Measurements from ENCODE around the gene NFATC4.

NFATC4 gene

DNA sequence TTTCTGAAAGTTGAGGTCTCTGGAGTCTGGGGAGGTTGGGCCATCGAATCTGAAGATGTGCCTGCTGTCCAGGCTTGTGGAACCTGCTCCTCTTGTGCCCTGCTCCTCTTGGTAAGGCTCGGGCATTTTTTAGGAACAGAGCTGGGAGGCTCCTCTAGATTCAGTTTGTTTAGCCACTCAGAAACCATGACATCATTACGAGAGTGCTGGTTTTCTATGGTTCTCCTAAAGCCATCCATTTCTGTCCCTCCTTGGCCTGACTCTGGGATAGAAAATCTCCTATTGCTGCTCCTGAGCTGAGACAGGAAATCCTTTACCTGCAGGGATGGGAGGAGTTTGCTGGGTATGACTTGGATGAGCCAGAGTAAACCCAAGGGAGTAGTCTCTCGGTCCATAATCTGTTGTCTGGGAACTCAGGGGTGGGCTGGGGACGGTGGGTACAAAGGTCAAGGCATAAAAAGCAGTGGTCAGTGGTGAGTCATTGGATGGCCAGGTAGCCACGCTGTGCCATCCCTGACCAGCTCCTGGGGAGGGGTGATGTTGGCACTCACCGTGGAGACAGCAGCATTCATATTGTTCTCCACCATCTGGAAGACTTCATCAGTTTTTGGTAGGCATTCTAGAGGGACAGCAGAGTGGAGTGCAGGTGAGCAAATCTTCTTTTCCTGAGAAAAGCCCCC is 30.7 kb upstream of the NFATC4 start:
- no peak for DNase-seq (ENCODE audit: low read depth, low spot score)
- TF ChIP-seq, protein P1, sequence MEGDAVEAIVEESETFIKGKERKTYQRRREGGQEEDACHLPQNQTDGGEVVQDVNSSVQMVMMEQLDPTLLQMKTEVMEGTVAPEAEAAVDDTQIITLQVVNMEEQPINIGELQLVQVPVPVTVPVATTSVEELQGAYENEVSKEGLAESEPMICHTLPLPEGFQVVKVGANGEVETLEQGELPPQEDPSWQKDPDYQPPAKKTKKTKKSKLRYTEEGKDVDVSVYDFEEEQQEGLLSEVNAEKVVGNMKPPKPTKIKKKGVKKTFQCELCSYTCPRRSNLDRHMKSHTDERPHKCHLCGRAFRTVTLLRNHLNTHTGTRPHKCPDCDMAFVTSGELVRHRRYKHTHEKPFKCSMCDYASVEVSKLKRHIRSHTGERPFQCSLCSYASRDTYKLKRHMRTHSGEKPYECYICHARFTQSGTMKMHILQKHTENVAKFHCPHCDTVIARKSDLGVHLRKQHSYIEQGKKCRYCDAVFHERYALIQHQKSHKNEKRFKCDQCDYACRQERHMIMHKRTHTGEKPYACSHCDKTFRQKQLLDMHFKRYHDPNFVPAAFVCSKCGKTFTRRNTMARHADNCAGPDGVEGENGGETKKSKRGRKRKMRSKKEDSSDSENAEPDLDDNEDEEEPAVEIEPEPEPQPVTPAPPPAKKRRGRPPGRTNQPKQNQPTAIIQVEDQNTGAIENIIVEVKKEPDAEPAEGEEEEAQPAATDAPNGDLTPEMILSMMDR (IDR thresholded peaks at IDR 0.05; ENCODE audit: insufficient read depth, low read length, missing control alignments): no peak
- ChIA-PET CTCF (interaction anchor here (1.0 to 37.5 kb wide), 9 partner anchors 8 to 90 kb away, joined by 3 to 1633 read pairs (median 17); partner anchors contain the start of genes CBLN3, CIDEB, DHRS1 and KHNYN), POLR2A (no interaction called here)
- no peak overlapping the region for H3K4me3 ChIP-seq (ENCODE audit: low read depth, low read length)

DNA sequence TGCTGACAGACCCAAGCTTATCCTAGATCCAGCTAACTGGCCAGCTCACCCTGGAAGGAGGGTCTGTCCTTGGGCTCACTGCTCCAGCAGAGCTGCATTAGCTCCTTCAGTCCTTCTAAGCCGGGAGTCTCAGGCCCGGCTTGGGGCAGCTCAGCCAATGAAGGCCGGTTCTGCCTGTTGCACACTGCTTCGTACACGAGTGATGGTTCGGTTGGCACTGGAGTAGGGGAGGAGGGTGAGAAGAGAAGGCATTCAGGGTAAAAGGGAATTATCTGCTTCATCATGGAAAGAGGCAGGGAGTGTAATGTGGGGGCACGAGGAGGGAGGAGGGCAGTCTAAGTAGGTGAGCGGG is 30.2 kb upstream of the NFATC4 start:
- ChIA-PET CTCF (interaction anchor here (1.0 to 37.5 kb wide), 9 partner anchors 8 to 89 kb away, joined by 3 to 1633 read pairs (median 17); partner anchors contain the start of genes CBLN3, CIDEB, DHRS1 and KHNYN), POLR2A (no interaction called here)
- no peak overlapping the region for H3K4me3 ChIP-seq (ENCODE audit: low read depth, low read length)
- TF ChIP-seq, protein P1 (IDR thresholded peaks at IDR 0.05; ENCODE audit: insufficient read depth, low read length, missing control alignments): no peak
- DNase-seq (ENCODE audit: low read depth, low spot score): no peak

DNA sequence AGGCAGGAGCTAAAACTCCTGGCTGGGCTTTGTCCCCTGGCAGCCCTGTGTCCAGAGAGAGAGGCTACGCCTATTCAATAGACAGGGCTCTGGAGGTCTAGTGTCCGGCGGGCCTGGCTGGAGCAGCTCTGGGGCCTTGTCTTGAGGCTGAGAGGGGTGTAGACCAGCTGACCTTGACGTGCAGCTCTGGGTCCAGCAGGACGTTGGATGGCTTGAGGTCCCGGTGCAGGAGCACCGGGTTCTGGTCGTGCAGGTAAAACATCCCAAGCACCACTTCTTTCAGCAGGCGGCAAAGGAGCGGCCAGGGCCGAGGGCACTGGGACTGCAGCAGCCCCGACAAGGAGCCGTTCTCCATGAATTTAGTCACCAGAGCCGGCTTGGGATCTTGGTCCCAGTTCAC is 29.1 kb upstream of the NFATC4 start:
- ChIA-PET CTCF (interaction anchor here (1.2 to 37.5 kb wide), 7 partner anchors 7 to 96 kb away, joined by 3 to 1633 read pairs (median 19); partner anchors contain the start of genes CBLN3, CIDEB, DHRS1 and KHNYN), POLR2A (no interaction called here)

DNA sequence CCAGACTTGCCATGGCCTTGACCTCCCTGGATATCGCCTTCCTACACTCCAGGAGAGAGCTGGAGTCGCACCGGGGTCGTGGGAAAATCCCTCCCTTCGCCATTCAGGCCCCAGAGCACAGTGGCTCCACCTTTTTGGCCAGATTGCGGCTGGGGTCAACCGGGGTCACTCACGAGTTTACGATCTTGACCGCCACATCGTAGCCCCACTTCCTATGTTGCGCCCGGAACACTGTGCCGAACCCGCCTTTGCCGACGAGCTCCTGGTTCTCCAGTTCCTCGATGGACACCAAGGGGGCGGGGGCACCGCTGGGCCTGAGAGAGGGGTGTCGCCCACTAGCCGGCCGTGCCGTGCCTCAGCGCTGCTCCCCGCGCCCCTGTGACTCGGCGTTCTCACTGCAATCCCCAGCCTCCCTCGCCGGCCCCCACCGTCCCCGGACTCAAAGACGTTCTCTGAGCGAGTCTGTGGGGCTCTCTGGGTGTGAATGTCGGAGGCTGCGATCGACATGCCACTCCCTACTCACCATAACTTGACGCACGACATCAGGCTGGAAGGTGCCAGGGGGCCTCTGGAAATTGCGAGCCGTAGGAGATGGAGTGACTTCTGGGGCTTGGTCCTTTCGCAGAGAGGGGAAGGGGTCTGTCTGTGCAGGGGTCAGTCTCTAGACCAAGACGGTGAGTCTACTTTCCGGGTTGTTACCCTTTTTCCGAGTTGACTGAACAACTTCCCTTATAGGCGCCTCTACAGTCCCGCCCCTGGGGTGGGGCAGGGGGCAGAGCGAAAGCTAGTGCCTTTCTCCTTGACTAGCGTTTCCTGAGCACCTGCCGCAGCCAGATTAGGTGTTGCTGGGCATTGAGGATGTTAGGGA is 28.5 kb upstream of the NFATC4 start, which contains the start of gene RIPK3:
RIPK3 (minus strand) TSS at position 708 of the 868 bp plus-strand sequence; CDS start at position 543, 165 bp downstream.
- H3K4me3 ChIP-seq (ENCODE audit: low read depth, low read length): peak within 1 kb of the TSS; percentile 41
- DNase-seq (ENCODE audit: low read depth, low spot score): no peak
- TF ChIP-seq, protein P1 (IDR thresholded peaks at IDR 0.05; ENCODE audit: insufficient read depth, low read length, missing control alignments): no peak
- POLR2A ChIA-PET: interaction anchor here (0.8 kb wide), 1 partner anchor 37 kb away, joined by 3 read pairs; no protein-coding TSS in a partner anchor
- CTCF ChIA-PET: interaction anchor here (0.6 to 37.5 kb wide), 8 partner anchors 8 to 97 kb away, joined by 3 to 1633 read pairs (median 18); partner anchors contain the start of genes CBLN3, CIDEB, DHRS1 and KHNYN

More for the DNA sequence above, 29.1 kb upstream of the NFATC4 start:
- TF ChIP-seq, protein P1 (IDR thresholded peaks at IDR 0.05; ENCODE audit: insufficient read depth, low read length, missing control alignments): no peak
- H3K4me3 ChIP-seq (ENCODE audit: low read depth, low read length): no peak overlapping the region
- DNase-seq (ENCODE audit: low read depth, low spot score): no peak

DNA sequence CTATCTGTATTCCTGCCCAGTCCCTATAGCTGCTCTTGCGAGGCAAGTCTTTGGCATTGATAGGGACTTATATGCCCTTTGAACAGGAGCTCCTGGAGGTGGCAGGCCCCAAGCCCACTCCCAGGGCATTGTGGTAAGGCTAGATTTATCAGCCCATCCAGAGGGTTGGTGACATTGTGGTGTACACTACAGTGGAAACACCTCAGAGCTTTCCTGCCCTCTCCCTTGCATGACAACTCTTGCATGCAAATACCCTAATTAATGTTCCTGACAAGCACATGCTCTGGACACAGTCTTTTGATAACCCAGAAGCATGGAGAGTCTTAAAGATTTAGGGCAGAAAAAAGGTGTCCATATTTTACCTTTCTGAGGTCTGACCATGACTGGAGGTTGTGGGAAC is 27.4 kb upstream of the NFATC4 start:
- no peak overlapping the region for H3K4me3 ChIP-seq (ENCODE audit: low read depth, low read length)
- ChIA-PET POLR2A (interaction anchor here (0.8 kb wide), 1 partner anchor 36 kb away, joined by 3 read pairs; no protein-coding TSS in a partner anchor), CTCF (interaction anchor here (0.9 to 37.5 kb wide), 7 partner anchors 9 to 87 kb away, joined by 3 to 1633 read pairs (median 17); partner anchors contain the start of genes CBLN3, CIDEB, DHRS1 and KHNYN)
- TF ChIP-seq, protein P1 (IDR thresholded peaks at IDR 0.05; ENCODE audit: insufficient read depth, low read length, missing control alignments): no peak
- no peak for DNase-seq (ENCODE audit: low read depth, low spot score)

Data from AG04449 (cell line).